GM18868 (cell line): ENCODE measurements around the gene KLHL35.

Experiments used
- ATAC-seq: cut with Tn5 transposase; IDR thresholded peaks from one replicate; pipeline ENCODE4 v1.9.1; 2021; ENCODE audit warnings: mild to moderate bottlenecking, moderate library complexity; ENCODE audit not compliant: unreplicated experiment

KLHL35 gene, protein sequence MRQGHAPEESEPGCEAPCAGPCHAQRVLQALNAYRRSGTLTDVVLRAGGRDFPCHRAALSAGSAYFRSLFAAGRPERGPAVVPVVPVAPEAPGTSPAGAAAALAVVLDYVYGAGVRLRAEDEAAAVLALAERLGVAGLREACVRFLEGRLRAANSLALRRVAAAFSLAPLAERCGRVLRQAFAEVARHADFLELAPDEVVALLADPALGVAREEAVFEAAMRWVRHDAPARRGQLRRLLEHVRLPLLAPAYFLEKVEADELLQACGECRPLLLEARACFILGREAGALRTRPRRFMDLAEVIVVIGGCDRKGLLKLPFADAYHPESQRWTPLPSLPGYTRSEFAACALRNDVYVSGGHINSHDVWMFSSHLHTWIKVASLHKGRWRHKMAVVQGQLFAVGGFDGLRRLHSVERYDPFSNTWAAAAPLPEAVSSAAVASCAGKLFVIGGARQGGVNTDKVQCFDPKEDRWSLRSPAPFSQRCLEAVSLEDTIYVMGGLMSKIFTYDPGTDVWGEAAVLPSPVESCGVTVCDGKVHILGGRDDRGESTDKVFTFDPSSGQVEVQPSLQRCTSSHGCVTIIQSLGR

DNA sequence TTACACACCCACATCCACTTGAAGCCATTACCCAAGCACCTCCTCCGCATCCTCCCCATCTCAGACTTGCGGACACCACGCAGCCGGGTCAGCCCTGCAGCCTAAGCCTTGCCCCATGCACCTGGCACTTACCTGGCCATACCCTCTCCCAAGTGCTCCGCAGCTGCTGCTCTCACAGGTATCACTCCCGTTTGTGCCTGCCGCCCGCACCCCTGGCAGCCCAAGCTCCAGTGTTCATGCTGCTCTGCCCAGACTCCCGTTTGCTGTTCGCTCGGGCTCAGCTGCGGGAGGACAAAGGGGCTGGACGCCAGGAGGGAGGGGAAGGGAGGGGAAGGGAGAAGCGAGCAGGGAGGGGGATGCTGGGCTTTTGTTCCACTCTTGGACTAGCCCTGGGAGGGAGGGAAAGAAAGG lies at the start of gene KLHL35:
Gene KLHL35 (minus strand): TSS at position 293 of the 411 bp plus-strand sequence. CDS start 2,574 bp downstream, outside the sequence.
- ATAC-seq: no peak

DNA sequence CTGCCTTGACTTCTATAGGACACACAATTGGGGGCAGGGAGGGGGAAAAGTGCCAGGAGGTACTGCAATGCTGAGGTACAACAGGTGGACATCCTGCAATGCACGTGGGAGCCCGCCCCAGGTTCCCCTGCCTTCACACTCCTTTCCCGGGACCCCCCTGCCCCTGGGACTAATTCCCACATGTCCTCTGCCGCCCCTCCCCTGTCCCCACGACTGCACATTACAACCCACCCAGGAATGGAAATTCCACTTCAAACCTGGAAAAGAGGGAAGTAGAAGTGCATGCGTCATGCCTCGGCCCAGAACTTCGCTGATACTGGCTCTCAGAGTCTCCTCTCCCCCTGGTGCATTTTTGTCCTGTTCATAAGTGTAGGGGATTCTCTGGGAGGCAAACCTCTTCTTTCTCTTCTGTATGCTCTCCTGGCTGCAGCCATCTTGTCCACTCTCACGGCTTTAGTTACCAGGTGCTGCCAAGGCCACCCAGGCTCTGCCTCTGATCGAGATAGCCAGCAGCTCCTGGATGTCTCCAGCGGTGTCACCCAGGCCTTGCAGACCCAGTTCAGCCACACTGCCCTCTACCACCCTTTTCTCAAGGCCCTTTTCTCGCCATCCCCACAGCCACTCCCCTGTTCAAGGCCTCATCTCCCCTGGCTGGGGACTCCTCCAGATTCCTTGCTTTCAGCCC lies 49.1 kb upstream of the KLHL35 start:
- ATAC-seq: no peak

DNA sequence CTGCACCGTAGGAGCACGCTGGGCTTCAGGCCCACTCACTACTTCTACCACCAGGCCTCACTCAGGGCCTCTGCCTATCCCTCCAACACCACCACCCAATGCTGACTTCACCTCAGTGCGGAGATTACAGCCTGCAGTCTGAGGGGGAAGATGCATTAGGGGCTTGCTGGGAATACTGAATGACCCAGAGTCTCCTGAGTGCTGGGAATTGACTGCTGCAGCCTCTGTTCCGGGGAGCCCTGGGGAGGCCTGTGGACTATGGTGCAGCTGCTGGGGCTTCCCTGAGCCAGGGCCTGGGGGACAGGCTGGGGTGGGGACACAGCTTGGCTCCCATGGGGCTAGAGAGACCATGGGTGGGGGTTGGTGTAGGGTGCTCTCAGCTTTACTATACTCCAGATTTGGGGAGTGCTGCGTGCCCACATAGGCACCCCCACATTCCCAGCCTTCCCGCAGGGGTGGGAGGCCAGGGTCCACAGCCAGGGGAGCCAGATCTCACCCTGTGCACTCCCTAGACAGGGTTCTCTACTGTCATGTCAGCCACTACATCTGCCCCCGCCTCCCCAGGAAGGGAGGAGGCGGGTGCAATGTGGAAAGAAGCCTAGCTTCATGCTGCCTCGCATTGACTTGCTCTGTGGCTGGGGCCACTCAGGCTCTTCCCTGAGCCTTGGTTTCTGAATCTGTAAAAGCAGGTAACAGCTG lies 48.4 kb upstream of the KLHL35 start:
- ATAC-seq: no peak

DNA sequence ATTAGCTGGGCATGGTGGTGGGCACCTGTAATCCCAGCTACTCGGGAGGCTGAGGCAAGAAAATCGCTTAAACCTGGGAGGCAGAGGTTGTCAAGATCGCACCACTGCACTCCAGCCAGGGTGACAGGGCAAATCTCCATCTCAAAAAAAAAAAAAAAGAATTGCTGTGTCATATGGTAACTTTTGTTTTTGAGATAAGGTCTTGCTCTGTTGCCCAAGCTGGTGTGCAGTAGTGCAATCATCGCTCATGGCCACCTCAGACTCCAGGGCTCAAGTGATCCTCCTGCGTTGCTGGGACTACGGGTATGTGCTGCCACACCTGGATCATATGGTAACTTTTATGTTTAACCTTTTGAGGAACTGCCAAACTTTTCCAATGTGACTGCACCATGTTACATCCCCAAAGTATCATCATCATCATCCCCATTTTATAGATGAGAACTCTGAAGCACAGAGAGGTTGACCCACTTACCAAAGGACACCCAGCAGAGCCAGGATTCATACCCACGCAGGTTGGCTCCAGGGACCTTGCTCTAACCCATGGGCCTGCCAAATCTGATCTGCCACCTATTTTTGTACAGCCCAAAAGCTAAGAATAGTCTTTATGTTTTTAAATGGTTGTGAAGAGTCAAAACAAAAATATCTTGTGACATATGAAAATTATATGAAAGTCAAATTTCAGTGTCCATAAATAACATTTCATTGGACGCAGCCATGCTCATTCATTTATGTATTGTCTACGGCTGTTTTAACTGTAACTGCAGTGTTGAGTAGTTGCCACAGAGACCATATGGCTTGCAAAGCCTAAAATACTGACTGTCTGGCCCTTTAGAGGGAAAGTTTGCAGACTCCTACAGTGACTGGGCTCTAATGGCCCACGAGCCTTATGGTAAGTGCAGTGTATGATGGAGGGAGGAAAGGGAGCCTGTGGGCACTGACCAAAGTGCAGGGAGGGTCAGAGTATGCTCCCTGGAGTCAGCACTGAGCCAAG lies 47.5 kb upstream of the KLHL35 start:
- ATAC-seq: no peak

DNA sequence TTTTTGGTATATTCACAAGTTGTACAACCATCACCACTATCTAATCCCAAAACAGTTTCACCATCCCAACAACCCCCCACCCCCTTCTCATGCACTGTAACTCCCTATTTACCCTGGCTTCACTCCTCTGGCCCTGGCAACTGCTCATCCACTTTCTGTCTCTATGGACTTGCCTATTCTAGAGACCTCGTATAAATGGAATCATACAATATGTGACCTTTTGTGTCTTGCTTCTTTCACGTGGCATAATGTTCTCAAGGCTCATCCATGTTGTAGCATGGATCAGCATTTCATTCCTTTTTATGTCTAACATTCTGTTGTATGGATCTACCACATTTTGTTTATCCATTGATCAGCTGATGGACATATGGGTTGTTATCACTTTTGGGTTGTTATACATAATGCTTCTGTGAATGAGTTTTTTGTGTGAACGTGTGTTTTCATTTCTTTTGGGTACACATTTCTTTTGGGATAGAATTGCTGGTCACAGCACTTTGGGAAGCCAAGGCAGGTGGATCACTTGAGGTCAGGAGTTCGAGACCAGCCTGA lies 46.7 kb upstream of the KLHL35 start:
- ATAC-seq: no peak

DNA sequence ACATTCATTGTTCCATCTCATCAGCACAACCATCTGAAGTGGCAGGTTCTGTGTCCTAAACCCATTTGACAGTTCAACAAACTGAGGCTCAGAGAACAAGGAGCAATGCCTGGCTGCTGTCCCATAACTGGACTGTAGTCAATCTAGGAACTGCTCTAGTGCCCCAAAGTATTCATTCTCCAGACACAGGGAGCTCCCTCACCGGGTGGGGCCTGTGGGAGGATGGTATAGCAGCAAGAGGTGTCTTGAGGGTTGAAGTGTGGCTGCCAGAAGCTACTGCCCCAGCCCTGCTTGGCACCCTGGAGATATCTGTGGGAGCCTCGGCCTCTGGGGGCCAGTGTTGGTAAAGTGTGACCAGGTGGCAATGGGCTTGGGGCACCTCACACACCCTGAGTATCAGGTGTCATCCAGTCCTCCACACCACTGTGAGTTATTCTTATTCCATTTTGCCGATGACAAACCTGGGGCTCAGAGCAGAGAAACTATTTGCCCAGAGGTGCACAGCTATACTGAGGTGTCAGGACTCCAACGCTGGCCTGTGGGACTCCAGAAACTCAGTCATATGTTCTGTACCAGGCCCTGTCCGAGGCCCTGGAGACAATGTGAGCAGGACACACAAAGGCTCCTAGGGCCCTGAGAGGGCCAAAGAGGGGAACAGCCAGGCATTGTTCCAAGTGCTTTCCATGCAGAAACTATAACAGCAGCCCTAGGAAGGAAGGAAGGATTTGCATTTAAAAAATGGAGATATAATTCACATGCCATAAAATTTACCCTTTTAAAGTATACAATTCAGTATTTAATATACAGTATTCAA lies 46.0 kb upstream of the KLHL35 start:
- no peak for ATAC-seq

DNA sequence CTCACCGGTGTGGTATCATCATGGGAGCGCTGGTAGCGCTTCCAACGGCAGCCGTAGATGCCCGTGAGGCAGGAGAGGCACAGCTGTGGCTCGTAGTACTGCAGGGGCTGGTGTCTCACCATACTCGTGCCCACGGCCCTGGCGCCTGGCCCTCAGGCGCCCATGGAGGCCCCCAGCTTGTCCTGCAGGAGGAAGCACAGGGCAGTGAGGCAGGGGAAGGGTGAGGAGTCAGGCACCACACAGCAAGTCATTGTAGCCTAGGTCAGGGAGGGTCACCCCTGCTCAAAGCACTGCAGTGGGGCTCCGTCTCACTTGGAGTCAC lies 44.6 kb upstream of the KLHL35 start:
- no peak for ATAC-seq

DNA sequence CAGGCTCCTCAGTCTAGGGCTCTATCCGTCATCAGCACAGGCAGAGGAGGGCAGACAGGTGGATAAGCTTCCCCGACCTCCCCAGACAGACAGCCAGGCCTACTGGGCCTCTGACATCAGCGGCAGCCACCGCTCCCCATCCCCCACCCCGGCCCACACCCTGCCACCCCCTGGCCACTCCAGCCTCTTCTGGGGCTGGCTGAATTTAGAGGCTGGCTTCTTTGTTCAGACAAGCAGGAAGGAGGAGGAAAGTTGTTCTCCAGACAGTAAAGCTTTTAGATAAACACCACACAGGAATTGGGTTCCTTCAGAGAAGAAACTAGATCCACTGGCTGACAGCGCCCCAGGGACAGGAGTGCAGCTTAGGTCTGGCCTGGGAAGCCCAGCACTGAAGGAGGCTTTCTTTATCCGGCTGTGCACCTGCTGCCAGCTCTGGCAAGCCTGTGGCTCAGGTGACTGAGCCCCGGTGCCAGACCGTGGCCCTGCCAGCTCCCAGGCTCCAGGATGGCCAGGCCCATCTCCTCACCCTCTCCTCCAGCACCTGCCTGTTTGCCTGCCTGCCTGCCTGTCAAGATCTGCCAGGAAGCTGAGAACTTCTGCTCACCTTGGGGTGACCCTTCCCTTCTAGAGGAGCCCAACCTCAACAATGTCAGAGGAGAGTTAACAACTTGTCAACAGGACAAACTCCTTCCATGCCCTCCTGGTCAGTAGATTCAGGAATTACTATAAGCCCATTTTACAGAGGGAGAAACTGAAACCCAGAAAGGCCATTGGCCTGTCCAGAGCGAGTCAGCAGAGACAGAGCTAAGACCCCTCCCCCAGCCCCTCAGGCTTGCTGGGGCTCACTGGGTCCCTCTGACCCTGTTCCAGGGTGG lies 44.0 kb upstream of the KLHL35 start:
- ATAC-seq: no peak

DNA sequence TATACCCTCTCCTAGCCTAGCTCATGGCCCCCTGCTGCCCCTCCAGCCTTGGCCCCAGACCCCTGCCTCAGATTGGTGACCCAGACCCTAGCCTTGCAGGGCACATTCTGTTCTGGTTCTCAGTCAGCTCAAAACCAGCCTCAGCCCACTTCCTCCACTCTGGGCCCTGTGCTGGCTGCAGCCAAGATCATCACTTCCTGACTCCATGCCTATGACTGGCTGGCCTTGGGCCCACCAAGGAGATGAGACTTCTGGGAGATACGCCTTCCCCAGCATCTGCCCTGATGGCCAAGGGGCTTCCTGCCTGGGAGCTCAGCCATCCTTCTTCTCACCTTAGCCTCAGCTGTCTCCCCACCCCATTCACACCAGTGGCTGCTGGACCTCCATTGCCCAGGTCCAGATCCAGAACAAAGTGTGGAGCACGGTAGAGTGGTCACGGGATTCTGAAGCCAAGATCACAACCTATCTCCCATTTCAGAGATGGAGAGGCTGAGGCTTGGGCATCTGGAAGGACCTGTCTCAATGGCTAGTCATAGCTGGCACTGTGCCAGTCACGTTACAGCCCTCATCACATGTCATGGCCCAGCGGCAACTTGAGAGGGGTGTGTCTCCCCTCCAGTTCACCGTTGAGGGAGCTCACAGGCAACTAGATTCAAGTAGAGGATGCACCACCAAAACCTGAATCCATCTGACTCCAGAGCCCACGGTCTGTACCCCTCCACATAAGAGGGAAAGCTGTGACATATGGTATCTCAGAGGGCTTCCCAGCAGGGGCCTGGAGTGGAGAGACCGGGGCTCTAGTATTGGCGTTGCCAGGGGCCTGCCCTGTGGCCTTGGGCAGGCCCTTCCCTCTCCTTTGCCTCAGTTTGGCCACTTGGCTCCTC lies 43.0 kb upstream of the KLHL35 start:
- no peak for ATAC-seq

DNA sequence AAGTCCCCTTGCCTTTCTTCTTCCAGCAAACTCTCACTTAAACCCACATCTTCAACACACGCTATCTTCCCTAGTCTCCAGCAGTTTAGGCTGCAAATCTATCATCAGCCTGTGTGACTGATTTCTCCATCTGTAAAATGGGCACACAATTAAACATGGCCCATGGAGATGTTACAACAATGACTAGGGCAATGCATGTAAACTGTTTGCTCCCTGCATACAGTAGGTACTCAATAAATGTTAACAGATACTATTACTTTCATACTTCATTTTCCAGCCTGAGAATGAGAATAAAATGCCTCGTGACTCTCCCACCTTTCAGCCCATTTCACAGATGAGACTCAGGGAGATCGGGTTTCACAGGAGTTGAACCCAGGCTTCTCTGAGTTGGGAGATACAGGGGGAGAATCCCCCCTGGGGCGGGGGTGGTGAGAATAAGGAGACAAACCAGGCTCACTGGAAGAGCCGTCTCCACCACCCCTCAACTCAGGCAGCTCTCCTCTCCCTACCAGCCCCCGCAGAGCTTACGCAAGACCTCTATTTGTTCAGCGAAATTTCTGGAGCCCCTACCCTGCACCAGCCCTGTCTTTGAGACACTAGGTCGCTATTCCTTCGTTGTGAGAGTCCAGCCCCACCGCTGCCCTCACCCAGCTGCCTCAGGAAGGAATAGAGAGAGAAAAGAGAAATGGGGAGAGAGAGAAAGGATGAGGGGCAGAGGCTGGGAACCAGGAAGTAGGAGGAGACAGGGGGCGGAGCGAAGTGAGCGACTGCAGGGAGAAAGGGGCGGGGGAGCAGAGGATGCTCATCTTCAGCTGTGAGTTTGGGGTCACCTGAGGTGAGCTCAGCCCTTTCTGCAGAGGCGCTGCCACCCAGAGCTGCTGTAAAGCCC lies 42.1 kb upstream of the KLHL35 start:
- no peak for ATAC-seq

DNA sequence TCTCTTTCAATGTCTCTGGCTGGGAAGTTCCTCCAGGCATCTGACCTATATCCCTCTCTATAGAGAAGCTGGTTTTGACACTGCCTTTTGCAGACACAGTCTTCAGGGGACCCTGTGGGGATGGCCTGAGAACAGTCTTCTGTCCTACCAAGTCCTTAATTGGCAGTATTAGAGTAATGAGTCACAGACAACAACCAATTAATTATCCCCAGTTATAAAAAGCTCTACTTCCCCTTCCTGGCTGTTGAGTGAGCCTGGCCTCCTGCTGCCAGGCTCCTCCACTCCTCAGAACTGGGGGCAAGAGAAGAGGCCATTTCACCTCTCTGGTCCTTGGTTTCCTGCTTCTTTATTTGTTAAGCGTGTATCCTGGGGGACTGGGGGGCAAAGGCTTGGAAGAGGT lies 41.2 kb upstream of the KLHL35 start:
- no peak for ATAC-seq

DNA sequence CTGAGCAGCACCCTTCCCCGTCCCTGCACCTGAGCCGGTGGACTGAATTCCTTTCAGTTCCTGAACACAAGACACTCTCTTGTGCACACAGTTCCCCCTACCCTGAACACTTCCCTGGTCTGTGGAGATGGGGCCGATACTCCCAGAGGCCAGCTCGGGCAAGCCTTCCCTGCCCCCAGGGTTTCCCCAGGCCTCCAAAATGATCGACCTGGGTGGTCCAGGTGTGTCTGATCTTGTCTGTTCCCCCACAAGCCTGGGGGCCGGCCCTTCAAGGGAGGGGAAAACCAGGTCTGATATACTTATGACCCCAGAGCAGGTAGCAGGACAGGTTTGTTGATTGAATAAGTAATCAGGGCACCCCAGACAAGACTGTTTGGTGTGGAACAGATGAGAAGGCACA lies 40.7 kb upstream of the KLHL35 start:
- ATAC-seq: no peak

DNA sequence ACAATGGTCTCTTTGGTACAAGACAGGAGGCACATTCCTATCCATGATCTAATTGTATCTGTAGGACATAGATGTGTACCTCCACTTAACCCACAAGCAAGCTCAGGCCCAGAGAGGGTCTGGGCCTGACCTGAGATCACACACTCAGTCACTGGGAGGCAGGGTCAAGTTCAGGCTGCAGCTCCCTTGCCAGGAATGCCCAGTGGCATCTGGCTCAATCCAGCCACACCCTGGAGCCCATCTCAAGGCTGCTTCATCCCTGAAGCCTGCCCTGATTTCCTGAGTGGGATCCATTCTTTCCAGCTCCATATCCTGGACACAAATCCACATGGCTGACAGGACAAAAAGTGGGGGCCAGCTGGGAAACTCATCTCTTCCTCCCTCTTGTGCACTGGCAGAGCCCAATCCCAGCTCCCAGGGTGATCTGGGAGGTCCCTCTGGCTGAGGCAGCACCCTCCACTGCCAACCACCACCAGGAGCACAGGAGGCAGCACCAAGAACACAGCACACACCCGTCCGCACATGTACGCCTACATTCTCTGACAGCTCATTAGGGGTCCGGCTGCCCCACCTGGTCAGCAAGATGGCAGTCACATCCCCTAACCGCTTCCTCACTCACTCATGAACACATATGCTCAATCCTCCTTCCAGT lies 39.2 kb upstream of the KLHL35 start:
- ATAC-seq: no peak

DNA sequence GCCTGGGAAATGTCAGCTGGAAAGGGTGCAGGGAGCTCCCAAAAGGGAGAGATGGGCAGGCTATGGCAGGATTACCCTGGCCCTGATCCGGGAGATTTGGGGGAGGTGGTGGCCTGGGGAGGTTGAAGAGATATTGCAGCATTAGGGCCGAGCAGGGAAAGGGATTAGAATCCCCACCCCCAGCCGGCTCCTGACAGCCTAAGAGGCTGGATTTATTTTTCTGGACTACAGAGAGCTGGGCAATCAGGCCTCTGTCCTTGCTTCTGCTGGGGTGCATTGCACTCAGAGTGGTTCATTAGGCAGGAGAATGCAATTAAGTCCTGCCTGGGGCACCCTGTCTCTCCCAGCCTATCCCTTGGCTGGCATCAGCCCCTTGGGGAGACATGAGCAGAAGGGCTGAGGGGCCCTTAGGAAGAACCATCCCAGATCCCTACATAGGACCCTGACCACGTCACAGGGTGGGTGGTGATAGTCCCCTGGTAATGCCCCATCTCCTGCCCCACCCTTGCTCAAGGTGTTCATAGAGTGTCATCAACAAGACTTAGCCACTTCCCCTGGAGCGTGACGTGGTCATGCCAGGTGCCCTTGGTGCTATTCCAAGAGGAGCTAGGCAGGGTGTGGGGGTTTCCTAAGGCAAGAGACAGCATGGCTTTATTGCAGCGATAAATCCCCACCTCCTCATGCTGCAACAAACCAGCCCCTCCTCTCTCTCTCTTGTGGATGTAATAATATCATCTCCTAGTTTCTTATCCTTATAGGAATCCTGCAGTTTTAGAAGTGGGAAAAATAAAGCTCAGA lies 38.4 kb upstream of the KLHL35 start:
- no peak for ATAC-seq

DNA sequence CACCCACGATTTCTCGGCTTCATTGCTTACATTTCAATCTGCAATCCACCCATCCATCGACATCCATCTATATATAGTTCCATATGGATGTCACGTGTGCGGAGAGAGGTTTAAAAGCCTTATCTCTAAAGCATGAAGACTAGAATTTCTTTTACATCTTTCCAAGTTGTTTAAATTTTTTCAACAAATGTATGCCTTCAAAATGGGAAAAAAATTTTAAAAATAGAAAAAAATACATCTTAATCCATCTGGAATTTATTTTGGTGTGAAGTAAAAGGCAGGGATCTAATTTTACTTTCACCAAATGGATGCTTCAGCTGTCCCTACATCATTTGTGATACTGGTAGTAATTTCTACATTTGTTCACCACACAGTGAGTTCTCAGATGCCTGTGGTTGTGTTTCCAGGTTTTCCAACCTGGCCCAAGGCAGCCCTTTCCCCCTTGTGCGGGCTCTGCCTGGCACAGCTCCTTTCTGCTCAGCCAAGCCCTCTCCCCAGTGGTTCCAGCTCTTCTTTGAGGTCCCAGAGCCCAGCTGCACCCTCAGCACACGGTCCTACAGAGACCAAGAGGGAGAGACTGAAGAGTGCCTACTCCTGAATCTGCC lies 37.6 kb upstream of the KLHL35 start:
- no peak for ATAC-seq
